Smooth muscle cell (in vitro differentiated cells): ENCODE data around the gene ACVR1C. TPM values are rescaled to one million over a fixed set of nuclear protein-coding genes. Genes with fewer than 3 reads are reported as not detected.
"Not testable (repeated sequence)": the region's sequence is repeated elsewhere in the genome, so short reads cannot be mapped to it uniquely, and the experiment has no call there.

Experiments used
- DNase-seq: peaks from one replicate; lab custom pipeline; 2025; ENCODE audit not compliant: unreplicated experiment; lab: John Stamatoyannopoulos, UW
- H2AFZ ChIP-seq: fragments of 200-600 bp; sonication (generic); 2 replicates; pipeline ENCODE4 v1.6.0; 2016; ENCODE audit warnings: antibody characterized with exemption, low read depth, mild to moderate bottlenecking
- H3F3A ChIP-seq: fragments of 200-600 bp; sonication (generic); 2 replicates; pipeline ENCODE4 v1.6.0; 2017; ENCODE audit warnings: antibody characterized with exemption, low read depth
- H3K27ac ChIP-seq: fragments of 200-600 bp; sonication (generic); 2 replicates; pipeline ENCODE4 v1.5.1; 2016; ENCODE audit warnings: low read depth, mild to moderate bottlenecking
- H3K27me3 ChIP-seq: fragments of 200-600 bp; sonication (generic); 2 replicates; pipeline ENCODE4 v1.6.1; 2016; ENCODE audit warnings: low read depth, mild to moderate bottlenecking
- H3K36me3 ChIP-seq: fragments of 200-600 bp; sonication (generic); 2 replicates; pipeline ENCODE4 v1.5.1; 2016; ENCODE audit warnings: low read depth
- H3K4me1 ChIP-seq: fragments of 200-600 bp; sonication (generic); 2 replicates; pipeline ENCODE4 v1.5.1; 2016; ENCODE audit warnings: low read depth
- H3K4me2 ChIP-seq: fragments of 200-600 bp; sonication (generic); 2 replicates; pipeline ENCODE4 v1.6.0; 2016; ENCODE audit warnings: mild to moderate bottlenecking
- H3K4me3 ChIP-seq: fragments of 200-600 bp; sonication (generic); 2 replicates; pipeline ENCODE4 v1.5.1; 2016; ENCODE audit warnings: mild to moderate bottlenecking
- H3K79me2 ChIP-seq: fragments of 200-600 bp; sonication (generic); 2 replicates; pipeline ENCODE4 v1.6.0; 2016; ENCODE audit warnings: low read depth, mild to moderate bottlenecking
- H3K9ac ChIP-seq: fragments of 200-600 bp; sonication (generic); 2 replicates; pipeline ENCODE4 v1.6.0; 2016; ENCODE audit warnings: low read depth
- H3K9me3 ChIP-seq: fragments of 200-600 bp; sonication (generic); replicated peaks from 2 replicates; pipeline ENCODE4 v1.5.1; 2016; ENCODE audit warnings: low read depth
- H4K20me1 ChIP-seq: fragments of 200-600 bp; sonication (generic); 2 replicates; pipeline ENCODE4 v1.6.0; 2016; ENCODE audit warnings: low read depth
- CTCF ChIP-seq: fragments of 200-600 bp; sonication (generic); IDR thresholded peaks from 2 replicates; pipeline ENCODE4 v1.5.1; 2017; ENCODE audit warnings: borderline replicate concordance, mild to moderate bottlenecking, antibody characterized with exemption; ENCODE audit not compliant: insufficient read depth, poor library complexity, severe bottlenecking
- WGBS: methylation state at CpG from one replicate; pipeline ENCODE4 v1.1.7; 2016; ENCODE audit warnings: low lambda C conversion rate; 5-methylcytosine and 5-hydroxymethylcytosine counted together
- polyA plus RNA-seq: library from polyadenylated mRNA; unstranded; fragments of >200 nt; fragmentation: Nextera tagmentation; extraction: Ambion mirVana; gene quantifications from 2 replicates; pipeline ENCODE4 v1.2.1, GENCODE V29; 2016
- total RNA-seq: library from RNA; depleted of rRNA; stranded (reverse); fragments of >200 nt; gene quantifications from 2 replicates; pipeline ENCODE4 v1.2.3, GENCODE V29; 2014

The ACVR1C gene
- total and polyA plus RNA-seq, 2 experiments from 2014 or later, result 0.36 TPM; not detected in 1

GRCh38 chr2:157574165-157574564 lies 54.5 kb downstream of the ACVR1C start:
- Histone ChIP-seq H3K9me3 (no peaks in the 10 kb centered on the region), H2AFZ (no peak overlapping the region), H4K20me1 (no peaks in the 10 kb centered on the region), H3K36me3 (no peaks in the 10 kb centered on the region), H3K27ac (no peak overlapping the region), H3K4me1 (no peaks in the 10 kb centered on the region), H3K27me3 (no peaks in the 10 kb centered on the region), H3K4me3 (no peak overlapping the region), H3K9ac (no peak overlapping the region), H3F3A (no peaks in the 10 kb centered on the region), H3K4me2 (no peak overlapping the region), H3K79me2 (no peaks in the 10 kb centered on the region)
- DNase-seq, result no peak
- TF ChIP-seq CTCF, result no peak

GRCh38 chr2:157572725-157573124 lies 55.9 kb downstream of the ACVR1C start:
- Histone ChIP-seq H3K27me3 (no peaks in the 10 kb centered on the region), H3K27ac (no peak overlapping the region), H3K4me2 (no peak overlapping the region), H3K9me3 (no peaks in the 10 kb centered on the region), H3K36me3 (no peaks in the 10 kb centered on the region), H3K9ac (no peak overlapping the region), H3K4me3 (no peak overlapping the region), H2AFZ (no peak overlapping the region), H3K4me1 (no peaks in the 10 kb centered on the region), H4K20me1 (no peaks in the 10 kb centered on the region), H3F3A (no peaks in the 10 kb centered on the region), H3K79me2 (no peaks in the 10 kb centered on the region)
- DNase-seq, result no peak
- 87% methylated on average over 2 of the region's 2 CpGs for WGBS
- no peak for TF ChIP-seq CTCF

GRCh38 chr2:157566623-157567022 lies 62.0 kb downstream of the ACVR1C start:
- H4K20me1 ChIP-seq, H3K36me3 ChIP-seq, H3K4me1 ChIP-seq, H3K4me3 ChIP-seq, H3K4me2 ChIP-seq, H2AFZ ChIP-seq, H3K9ac ChIP-seq, H3K27me3 ChIP-seq, H3F3A ChIP-seq, H3K79me2 ChIP-seq, H3K9me3 ChIP-seq, DNase-seq, H3K27ac ChIP-seq: not testable (repeated sequence)
- WGBS, result 49% methylated on average over 12 of the region's 15 CpGs

- H3K9ac ChIP-seq, H4K20me1 ChIP-seq, H3K27me3 ChIP-seq, H3K4me2 ChIP-seq, H3F3A ChIP-seq, H3K79me2 ChIP-seq, H3K4me1 ChIP-seq, H3K27ac ChIP-seq, H3K9me3 ChIP-seq, H3K36me3 ChIP-seq, H2AFZ ChIP-seq, H3K4me3 ChIP-seq, DNase-seq: not testable (repeated sequence)
- 82% methylated on average over 10 of the region's 10 CpGs for whole genome bisulfite sequencing
Observed at GRCh38 chr2:157566113-157566512, 62.6 kb downstream of the ACVR1C start.

GRCh38 chr2:157565550-157565949 lies 63.1 kb downstream of the ACVR1C start:
- Histone ChIP-seq H3K27me3 (no peaks in the 10 kb centered on the region), H3K36me3 (no peaks in the 10 kb centered on the region), H2AFZ (no peak overlapping the region), H3K27ac (no peak overlapping the region), H3K9ac (no peak overlapping the region), H3K79me2 (no peaks in the 10 kb centered on the region), H3K4me1 (no peaks in the 10 kb centered on the region), H3K9me3 (no peaks in the 10 kb centered on the region), H4K20me1 (no peaks in the 10 kb centered on the region), H3K4me2 (no peak overlapping the region), H3F3A (no peaks in the 10 kb centered on the region), H3K4me3 (no peak overlapping the region)
- no peak for DNase-seq
- 95% methylated on average over 5 of the region's 5 CpGs for WGBS
- no peak for TF ChIP-seq CTCF
